ENCODE data around the gene ARAP3. TPM values are rescaled to one million over a fixed set of nuclear protein-coding genes. Genes with fewer than 3 reads are reported as not detected.

Gene ARAP3
- total and polyA plus RNA-seq, 2 experiments from 2014 or later = 18.4 to 33.2 TPM

DNA sequence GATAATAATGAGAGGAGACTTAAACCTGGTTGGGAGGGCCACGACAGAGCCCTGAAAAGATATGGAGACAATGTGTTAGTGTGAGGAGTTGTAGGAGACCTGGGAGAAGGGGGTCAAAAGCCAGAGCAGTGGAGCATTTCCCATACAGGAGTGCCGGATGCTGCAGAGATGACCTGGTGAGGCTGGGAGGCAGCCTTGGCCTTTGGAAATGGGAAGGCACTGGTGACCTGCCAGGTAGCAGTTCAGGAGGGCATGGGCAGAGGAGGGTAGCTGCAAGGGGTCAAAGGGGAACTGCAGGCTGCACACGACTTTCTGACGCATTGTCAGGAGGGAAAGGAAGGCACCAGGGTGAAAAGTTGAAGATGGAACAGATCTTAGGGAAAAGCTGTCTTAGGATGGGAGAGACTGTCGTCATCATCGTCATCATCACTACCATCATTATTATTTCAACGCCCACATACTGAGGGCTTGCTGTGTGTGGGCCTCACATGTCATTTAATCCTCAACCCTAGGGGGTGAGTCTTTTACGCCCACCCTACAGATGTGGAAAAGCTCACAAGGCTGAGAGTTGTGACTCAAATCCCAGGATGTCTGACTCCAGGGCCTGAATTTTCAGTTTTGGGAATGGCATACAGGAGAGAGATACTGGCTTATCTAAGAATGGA, 13.3 kb downstream of the ARAP3 start (continued):
- TF ChIP-seq, protein P1, sequence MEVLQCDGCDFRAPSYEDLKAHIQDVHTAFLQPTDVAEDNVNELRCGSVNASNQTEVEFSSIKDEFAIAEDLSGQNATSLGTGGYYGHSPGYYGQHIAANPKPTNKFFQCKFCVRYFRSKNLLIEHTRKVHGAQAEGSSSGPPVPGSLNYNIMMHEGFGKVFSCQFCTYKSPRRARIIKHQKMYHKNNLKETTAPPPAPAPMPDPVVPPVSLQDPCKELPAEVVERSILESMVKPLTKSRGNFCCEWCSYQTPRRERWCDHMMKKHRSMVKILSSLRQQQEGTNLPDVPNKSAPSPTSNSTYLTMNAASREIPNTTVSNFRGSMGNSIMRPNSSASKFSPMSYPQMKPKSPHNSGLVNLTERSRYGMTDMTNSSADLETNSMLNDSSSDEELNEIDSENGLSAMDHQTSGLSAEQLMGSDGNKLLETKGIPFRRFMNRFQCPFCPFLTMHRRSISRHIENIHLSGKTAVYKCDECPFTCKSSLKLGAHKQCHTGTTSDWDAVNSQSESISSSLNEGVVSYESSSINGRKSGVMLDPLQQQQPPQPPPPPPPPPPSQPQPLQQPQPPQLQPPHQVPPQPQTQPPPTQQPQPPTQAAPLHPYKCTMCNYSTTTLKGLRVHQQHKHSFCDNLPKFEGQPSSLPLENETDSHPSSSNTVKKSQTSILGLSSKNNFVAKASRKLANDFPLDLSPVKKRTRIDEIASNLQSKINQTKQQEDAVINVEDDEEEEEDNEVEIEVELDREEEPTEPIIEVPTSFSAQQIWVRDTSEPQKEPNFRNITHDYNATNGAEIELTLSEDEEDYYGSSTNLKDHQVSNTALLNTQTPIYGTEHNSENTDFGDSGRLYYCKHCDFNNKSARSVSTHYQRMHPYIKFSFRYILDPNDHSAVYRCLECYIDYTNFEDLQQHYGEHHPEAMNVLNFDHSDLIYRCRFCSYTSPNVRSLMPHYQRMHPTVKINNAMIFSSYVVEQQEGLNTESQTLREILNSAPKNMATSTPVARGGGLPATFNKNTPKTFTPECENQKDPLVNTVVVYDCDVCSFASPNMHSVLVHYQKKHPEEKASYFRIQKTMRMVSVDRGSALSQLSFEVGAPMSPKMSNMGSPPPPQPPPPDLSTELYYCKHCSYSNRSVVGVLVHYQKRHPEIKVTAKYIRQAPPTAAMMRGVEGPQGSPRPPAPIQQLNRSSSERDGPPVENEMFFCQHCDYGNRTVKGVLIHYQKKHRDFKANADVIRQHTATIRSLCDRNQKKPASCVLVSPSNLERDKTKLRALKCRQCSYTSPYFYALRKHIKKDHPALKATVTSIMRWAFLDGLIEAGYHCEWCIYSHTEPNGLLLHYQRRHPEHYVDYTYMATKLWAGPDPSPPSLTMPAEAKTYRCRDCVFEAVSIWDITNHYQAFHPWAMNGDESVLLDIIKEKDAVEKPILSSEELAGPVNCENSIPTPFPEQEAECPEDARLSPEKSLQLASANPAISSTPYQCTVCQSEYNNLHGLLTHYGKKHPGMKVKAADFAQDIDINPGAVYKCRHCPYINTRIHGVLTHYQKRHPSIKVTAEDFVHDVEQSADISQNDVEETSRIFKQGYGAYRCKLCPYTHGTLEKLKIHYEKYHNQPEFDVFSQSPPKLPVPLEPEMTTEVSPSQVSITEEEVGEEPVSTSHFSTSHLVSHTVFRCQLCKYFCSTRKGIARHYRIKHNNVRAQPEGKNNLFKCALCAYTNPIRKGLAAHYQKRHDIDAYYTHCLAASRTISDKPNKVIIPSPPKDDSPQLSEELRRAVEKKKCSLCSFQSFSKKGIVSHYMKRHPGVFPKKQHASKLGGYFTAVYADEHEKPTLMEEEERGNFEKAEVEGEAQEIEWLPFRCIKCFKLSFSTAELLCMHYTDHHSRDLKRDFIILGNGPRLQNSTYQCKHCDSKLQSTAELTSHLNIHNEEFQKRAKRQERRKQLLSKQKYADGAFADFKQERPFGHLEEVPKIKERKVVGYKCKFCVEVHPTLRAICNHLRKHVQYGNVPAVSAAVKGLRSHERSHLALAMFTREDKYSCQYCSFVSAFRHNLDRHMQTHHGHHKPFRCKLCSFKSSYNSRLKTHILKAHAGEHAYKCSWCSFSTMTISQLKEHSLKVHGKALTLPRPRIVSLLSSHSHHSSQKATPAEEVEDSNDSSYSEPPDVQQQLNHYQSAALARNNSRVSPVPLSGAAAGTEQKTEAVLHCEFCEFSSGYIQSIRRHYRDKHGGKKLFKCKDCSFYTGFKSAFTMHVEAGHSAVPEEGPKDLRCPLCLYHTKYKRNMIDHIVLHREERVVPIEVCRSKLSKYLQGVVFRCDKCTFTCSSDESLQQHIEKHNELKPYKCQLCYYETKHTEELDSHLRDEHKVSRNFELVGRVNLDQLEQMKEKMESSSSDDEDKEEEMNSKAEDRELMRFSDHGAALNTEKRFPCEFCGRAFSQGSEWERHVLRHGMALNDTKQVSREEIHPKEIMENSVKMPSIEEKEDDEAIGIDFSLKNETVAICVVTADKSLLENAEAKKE (CRISPR knock-in tag; IDR thresholded peaks at IDR 0.05) = no peak
- TF ChIP-seq ZNF114 (CRISPR knock-in tag; IDR thresholded peaks at IDR 0.05) = no peak
- TF ChIP-seq, protein P2, sequence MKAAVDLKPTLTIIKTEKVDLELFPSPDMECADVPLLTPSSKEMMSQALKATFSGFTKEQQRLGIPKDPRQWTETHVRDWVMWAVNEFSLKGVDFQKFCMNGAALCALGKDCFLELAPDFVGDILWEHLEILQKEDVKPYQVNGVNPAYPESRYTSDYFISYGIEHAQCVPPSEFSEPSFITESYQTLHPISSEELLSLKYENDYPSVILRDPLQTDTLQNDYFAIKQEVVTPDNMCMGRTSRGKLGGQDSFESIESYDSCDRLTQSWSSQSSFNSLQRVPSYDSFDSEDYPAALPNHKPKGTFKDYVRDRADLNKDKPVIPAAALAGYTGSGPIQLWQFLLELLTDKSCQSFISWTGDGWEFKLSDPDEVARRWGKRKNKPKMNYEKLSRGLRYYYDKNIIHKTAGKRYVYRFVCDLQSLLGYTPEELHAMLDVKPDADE (IDR thresholded peaks at IDR 0.05) = no peak
- no peak for TF ChIP-seq NANOG (IDR thresholded peaks at IDR 0.05; ENCODE audit: borderline replicate concordance)
- no peak for TF ChIP-seq STAT1 (IDR thresholded peaks at IDR 0.05; ENCODE audit: unreplicated experiment)

DNA sequence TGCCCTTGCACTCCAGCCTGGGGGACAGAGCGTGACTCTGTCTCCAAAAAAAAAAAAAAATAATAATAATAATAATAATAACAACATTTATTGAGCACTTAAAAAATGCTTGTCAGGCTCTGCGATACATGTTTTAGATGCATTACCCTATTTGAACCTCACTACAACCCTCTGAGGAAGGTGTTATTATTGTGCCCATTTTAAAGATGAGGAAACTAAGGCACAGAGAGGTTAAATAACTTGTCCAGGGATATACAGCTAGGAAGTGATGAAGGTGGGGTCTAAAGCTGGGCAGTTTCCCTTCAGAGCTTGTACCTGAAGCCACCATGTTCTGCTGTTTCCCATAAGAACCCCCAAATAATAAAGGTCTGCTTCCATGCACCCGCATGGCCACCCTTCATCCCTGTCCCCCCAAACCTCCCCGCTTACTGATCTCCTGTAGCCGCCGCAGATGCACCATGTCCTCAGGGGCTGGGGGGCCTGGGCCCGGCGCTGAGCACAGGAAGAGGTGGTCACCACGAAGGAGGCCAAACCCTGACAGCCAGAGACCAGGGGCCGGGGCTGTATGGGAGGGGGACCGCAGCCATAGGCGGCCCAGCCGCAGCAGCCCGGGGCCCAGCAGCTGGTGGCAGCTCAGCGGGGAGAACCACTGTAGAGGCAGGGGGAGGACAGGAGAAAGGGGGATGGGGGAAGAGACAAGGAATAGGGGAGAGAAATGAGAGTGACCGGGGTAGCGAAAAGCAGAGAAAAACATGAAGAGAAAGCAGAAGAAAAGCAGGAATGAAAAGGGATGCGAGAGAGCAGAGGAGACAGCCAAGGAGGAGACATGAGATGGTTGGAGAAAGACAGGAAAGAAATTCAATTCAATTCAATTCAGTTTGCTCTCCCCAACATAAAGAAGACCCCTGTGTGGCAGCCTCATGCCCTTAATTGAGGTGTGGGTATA, 15.8 kb downstream of the ARAP3 start:
- Histone ChIP-seq H3K4me2 (no peak overlapping the region), H4K20me1 (replicated peaks; ENCODE audit: insufficient read depth) (no peaks in the 10 kb centered on the region), H3K79me2 (replicated peaks; ENCODE audit: insufficient read depth) (no peaks in the 10 kb centered on the region), H3K27ac (ENCODE audit: low read depth) (no peak overlapping the region), H3K27me3 (ENCODE audit: insufficient read depth) (no peaks in the 10 kb centered on the region), H3F3A (replicated peaks; ENCODE audit: low read depth) (0 out of 2 replicates have a peak, but pooled peaks cover 3% of the 10 kb centered on the region), H3K4me1 (ENCODE audit: insufficient read depth) (no peaks in the 10 kb centered on the region), H2AFZ (no peak overlapping the region), H3K4me3 (no peak overlapping the region), H3K9me2 (ENCODE audit: insufficient read depth) (no peaks in the 10 kb centered on the region), H3K36me3 (ENCODE audit: insufficient read depth) (peaks cover 29% of the 10 kb centered on the region)
- ATAC-seq = no peak
- peaks cover 14% of the 10 kb centered on the region for H3K4me1 Mint-ChIP-seq
- no peak overlapping the region for H3K27ac Mint-ChIP-seq
- DNase-seq (ENCODE audit: low spot score) = no peak
- H3K27me3 Mint-ChIP-seq (ENCODE audit: insufficient read depth, low read depth, poor library complexity) = peaks cover 14% of the 10 kb centered on the region
- peaks cover 61% of the 10 kb centered on the region for H3K36me3 Mint-ChIP-seq (ENCODE audit: low read depth)
- H3K4me3 Mint-ChIP-seq = no peak overlapping the region
- TF ChIP-seq, protein P2 (IDR thresholded peaks at IDR 0.05) = no peak
- TF ChIP-seq, protein P3, sequence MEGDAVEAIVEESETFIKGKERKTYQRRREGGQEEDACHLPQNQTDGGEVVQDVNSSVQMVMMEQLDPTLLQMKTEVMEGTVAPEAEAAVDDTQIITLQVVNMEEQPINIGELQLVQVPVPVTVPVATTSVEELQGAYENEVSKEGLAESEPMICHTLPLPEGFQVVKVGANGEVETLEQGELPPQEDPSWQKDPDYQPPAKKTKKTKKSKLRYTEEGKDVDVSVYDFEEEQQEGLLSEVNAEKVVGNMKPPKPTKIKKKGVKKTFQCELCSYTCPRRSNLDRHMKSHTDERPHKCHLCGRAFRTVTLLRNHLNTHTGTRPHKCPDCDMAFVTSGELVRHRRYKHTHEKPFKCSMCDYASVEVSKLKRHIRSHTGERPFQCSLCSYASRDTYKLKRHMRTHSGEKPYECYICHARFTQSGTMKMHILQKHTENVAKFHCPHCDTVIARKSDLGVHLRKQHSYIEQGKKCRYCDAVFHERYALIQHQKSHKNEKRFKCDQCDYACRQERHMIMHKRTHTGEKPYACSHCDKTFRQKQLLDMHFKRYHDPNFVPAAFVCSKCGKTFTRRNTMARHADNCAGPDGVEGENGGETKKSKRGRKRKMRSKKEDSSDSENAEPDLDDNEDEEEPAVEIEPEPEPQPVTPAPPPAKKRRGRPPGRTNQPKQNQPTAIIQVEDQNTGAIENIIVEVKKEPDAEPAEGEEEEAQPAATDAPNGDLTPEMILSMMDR (conservative IDR thresholded peaks at IDR 0.05; ENCODE audit: low read depth in 2 of 2) = no peak
- TF ChIP-seq POLR2AphosphoS5 (IDR thresholded peaks at IDR 0.05; ENCODE audit: low read depth) (no peak), EZH2 (IDR thresholded peaks at IDR 0.05; ENCODE audit: low read depth, unreplicated experiment) (no peak), JUNB (IDR thresholded peaks at IDR 0.05; ENCODE audit: unreplicated experiment) (no peak), EZH2phosphoT487 (IDR thresholded peaks at IDR 0.05; ENCODE audit: unreplicated experiment) (no peak)
- H3K9me3 Mint-ChIP-seq = no peaks in the 10 kb centered on the region
